HepG2 (cell line): ENCODE data around the gene DTYMK. TPM values are rescaled to one million over a fixed set of nuclear protein-coding genes. Genes with fewer than 3 reads are reported as not detected.
A peak's percentile ranks its signal among the peaks of the same experiment; 100 is the strongest.

ENCODE experiments used
- ATAC-seq: fragments of 200-7000 bp; cut with Tn5 transposase; 3 replicates; pipeline ENCODE4 v1.9.1; 2020; ENCODE audit warnings: mild to moderate bottlenecking, moderate library complexity
- BruUV-seq: library from RNA; stranded (reverse); fragments of 400-500 nt; replicated peaks from 2 replicates; lab custom pipeline; 2021; lab: Mats Ljungman, UMichigan
- CTCF ChIA-PET: fragments of 300-600 bp; formaldehyde crosslinking; extraction: SDS; loops from one replicate; lab custom pipeline; 2021; ENCODE audit warnings: low total read pairs, inconsistent platforms, low intra/inter-chr PET ratio; lab: Yijun Ruan, JAX
- POLR2A ChIA-PET: fragments of 350-600 bp; sonication (Branson Sonifier 250); formaldehyde crosslinking; loops from one replicate; lab custom pipeline; 2020; ENCODE audit warnings: antibody characterized with exemption, inconsistent platforms; lab: Yijun Ruan, JAX
- DNase-seq: peaks from one replicate; pipeline ENCODE4 v3.0.0-alpha.2; 2015; ENCODE audit warnings: low spot score
- FAIRE-seq: peaks from 3 replicates; lab custom pipeline; 2011; peaks lifted over from hg19 to GRCh38; lab: Jason Lieb, UNC
- H2AFZ ChIP-seq: one replicate; pipeline ENCODE4 v1.6.1; 2011; ENCODE audit warnings: low read length, inconsistent platforms
- H3K27ac ChIP-seq: fragments of 300-600 bp; 3 replicates; pipeline ENCODE4 v1.8.0; 2011; ENCODE audit warnings: mixed run types, mild to moderate bottlenecking, mixed read lengths, low read length, inconsistent platforms; ENCODE audit not compliant: insufficient read depth; ENCODE audit errors: extremely low read length
- H3K27me3 ChIP-seq, 2 experiments: fragments of 200-600 bp in 1 of 2; 2 replicates in 1 of 2; 3 replicates in 1 of 2; pipeline versions ENCODE4 v1.6.0 to v1.8.0; 2011; ENCODE audit warnings: low read length in 2 of 2, mild to moderate bottlenecking in 2 of 2, moderate library complexity in 2 of 2, inconsistent platforms in 1 of 2; ENCODE audit not compliant: insufficient read depth in 2 of 2, control insufficient read depth in 1 of 2
- H3K36me3 ChIP-seq, 2 experiments: fragments of 200-600 bp in 1 of 2; replicated peaks in 1 of 2; 2 replicates in 1 of 2; 3 replicates in 1 of 2; pipeline versions ENCODE4 v1.5.1 to v1.8.0; 2011; ENCODE audit warnings: low read length in 2 of 2, inconsistent platforms in 1 of 2; ENCODE audit not compliant: insufficient read depth in 2 of 2, control insufficient read depth in 1 of 2
- H3K4me1 ChIP-seq: 2 replicates; pipeline ENCODE4 v1.5.1; 2012; ENCODE audit warnings: low read length, inconsistent platforms; ENCODE audit not compliant: insufficient read depth
- H3K4me2 ChIP-seq: 2 replicates; pipeline ENCODE4 v1.6.0; 2011; ENCODE audit warnings: low read depth, low read length, inconsistent platforms
- H3K4me3 ChIP-seq, 3 experiments: fragments of 200-600 bp in 1 of 3; sonication (generic), shearing (Covaris generic) in 1 of 3; replicated peaks in 1 of 3; 2 replicates each; pipeline ENCODE4 v1.5.1; 2011 to 2016; ENCODE audit warnings: low read length in 3 of 3, inconsistent platforms in 2 of 3, low read depth in 2 of 3, mild to moderate bottlenecking in 2 of 3, control low read depth in 1 of 3, mixed read lengths in 1 of 3; ENCODE audit not compliant: insufficient read depth in 1 of 3
- H3K79me2 ChIP-seq: one replicate; pipeline ENCODE4 v1.6.1; 2011; ENCODE audit warnings: low read length, inconsistent platforms; ENCODE audit not compliant: insufficient read depth
- H3K9ac ChIP-seq: 2 replicates; pipeline ENCODE4 v1.6.0; 2011; ENCODE audit warnings: mild to moderate bottlenecking, low read depth, low read length, inconsistent platforms; ENCODE audit not compliant: insufficient read depth
- H3K9me3 ChIP-seq: 2 replicates; pipeline ENCODE4 v1.5.1; 2012; ENCODE audit warnings: mild to moderate bottlenecking, low read length
- H4K20me1 ChIP-seq: 2 replicates; pipeline ENCODE4 v1.6.0; 2011; ENCODE audit warnings: inconsistent platforms, mild to moderate bottlenecking, low read length, moderate library complexity; ENCODE audit not compliant: insufficient read depth
- AKAP8 ChIP-seq: sonication (generic); formaldehyde crosslinking; IDR thresholded peaks from 2 replicates; pipeline ENCODE4 v1.5.1; 2020; ENCODE audit warnings: mild to moderate bottlenecking, missing genetic modification reagents
- E2F1 ChIP-seq: sonication (generic); formaldehyde crosslinking; IDR thresholded peaks from 2 replicates; pipeline ENCODE4 v1.5.0; 2020; ENCODE audit warnings: missing genetic modification reagents
- FOXC1 ChIP-seq: sonication (generic); formaldehyde crosslinking; IDR thresholded peaks from 2 replicates; pipeline ENCODE4 v1.8.0; 2022; ENCODE audit warnings: mild to moderate bottlenecking, missing genetic modification reagents, borderline replicate concordance
- NFAT5 ChIP-seq: sonication (generic); formaldehyde crosslinking; IDR thresholded peaks from 2 replicates; pipeline ENCODE4 v1.4.0; 2020; ENCODE audit warnings: missing genetic modification reagents
- SPEN ChIP-seq: sonication (generic); formaldehyde crosslinking; IDR thresholded peaks from 2 replicates; pipeline ENCODE4 v1.5.1; 2020; ENCODE audit warnings: low read depth, mild to moderate bottlenecking, missing genetic modification reagents
- THAP11 ChIP-seq: IDR thresholded peaks from 2 replicates; pipeline ENCODE4 v1.6.1; 2016; ENCODE audit warnings: missing biosample characterization, missing genetic modification reagents
- XBP1 ChIP-seq: sonication (generic); formaldehyde crosslinking; IDR thresholded peaks from 2 replicates; pipeline ENCODE4 v1.5.0; 2020; ENCODE audit warnings: missing genetic modification reagents
- ZNF160 ChIP-seq: sonication (generic); formaldehyde crosslinking; IDR thresholded peaks from 2 replicates; pipeline ENCODE4 v1.8.0; 2022; ENCODE audit warnings: mild to moderate bottlenecking, inconsistent platforms, missing genetic modification reagents
- ZNF572 ChIP-seq: sonication (generic); formaldehyde crosslinking; IDR thresholded peaks from 2 replicates; pipeline ENCODE4 v1.5.1; 2020; ENCODE audit warnings: mild to moderate bottlenecking, missing genetic modification reagents
- ZNF737 ChIP-seq: sonication (generic); formaldehyde crosslinking; IDR thresholded peaks from 2 replicates; pipeline ENCODE4 v1.5.0; 2020; ENCODE audit warnings: missing genetic modification reagents, mild to moderate bottlenecking, borderline replicate concordance
- ZNF800 ChIP-seq: sonication (generic); formaldehyde crosslinking; IDR thresholded peaks from 2 replicates; pipeline ENCODE4 v1.4.0; 2020; ENCODE audit warnings: missing genetic modification reagents
- WGBS: methylation state at CpG from one replicate; pipeline ENCODE4 v1.1.6; 2017; ENCODE audit warnings: low lambda C conversion rate; 5-methylcytosine and 5-hydroxymethylcytosine counted together
- in situ Hi-C: cut with HindIII; loops from 2 replicates; pipeline ENCODE4 v1.10.0; 2017; ENCODE audit warnings: low pct_unique_long_range_greater_than_20kb; ENCODE audit not compliant: extremely low pct_ligation_motif_present
- intact Hi-C: fragments of 100-400 bp; cut with micrococcal nuclease; formaldehyde crosslinking; loops from one replicate; pipeline ENCODE4 v1.10.0; 2022; ENCODE audit not compliant: unreplicated experiment
- polyA plus RNA-seq, 8 experiments: library from polyadenylated mRNA; depleted of rRNA in 3 of 8; stranded (reverse) in 7 of 8; unstranded in 1 of 8; fragments of >200 nt; fragmentation: Illumina TruSeq in 4 of 8; extraction: Trizol in 4 of 8; gene quantifications; 2 replicates each; pipeline versions ENCODE4 v1.2.1 to v1.2.3, GENCODE V29; 2011 to 2016; ENCODE audit warnings: low read depth in 4 of 8, missing spikeins in 1 of 8, mixed read lengths in 1 of 8; ENCODE audit not compliant: insufficient read depth in 1 of 8
- total RNA-seq, 5 experiments: library from RNA; depleted of rRNA; stranded (reverse); fragments of >200 nt; fragmentation: Illumina TruSeq; extraction: Trizol; gene quantifications; 2 replicates each; pipeline ENCODE4 v1.2.3, GENCODE V29; 2016; ENCODE audit warnings: low read depth in 1 of 5

DTYMK gene
- total and polyA plus RNA-seq, 2 of the 13 experiments (the other 11 are each of a cell fraction or from before 2014, with no cell fraction given): 57.5 to 134 TPM

GRCh38 chr2:241645056-241645914 lies 41.3 kb downstream of the DTYMK start:
- intact Hi-C loops (loop anchor here (5.0 kb wide), 2 partner anchors 42 to 98 kb away; partner anchors contain the start of gene DTYMK), in situ Hi-C loops (loop anchor here (25.0 kb wide), 1 partner anchor 783 kb away; the partner anchor contains the start of gene AGXT)
- 4% methylated on average over 23 of the region's 26 CpGs for WGBS
- Histone ChIP-seq H3K79me2 (peaks cover 91% of the 10 kb centered on the region), H3K27ac (peak overlapping the region; percentile 92), H3K4me3 (peak overlapping the region; percentile 39 to 79 (median 50)), H2AFZ (no peak overlapping the region), H4K20me1 (peaks cover 17% of the 10 kb centered on the region), H3K27me3 (no peaks in the 10 kb centered on the region), H3K36me3 (peaks cover 0 to 6% of the 10 kb centered on the region in 2 experiments; a peak in 3 of 5 replicates), H3K9ac (peak overlapping the region; percentile 72), H3K9me3 (no peaks in the 10 kb centered on the region), H3K4me2 (peak overlapping the region; percentile 100), H3K4me1 (peaks cover 92% of the 10 kb centered on the region)
- TSS peak; percentile 59 for BruUV-seq
- ATAC-seq (peak; percentile 92), DNase-seq (peak; percentile 93), FAIRE-seq (peak; percentile 91)
- CTCF ChIA-PET: interaction anchor here (1.6 kb wide), 1 partner anchor 14 kb away, joined by 5 read pairs; no protein-coding TSS in a partner anchor
- POLR2A ChIA-PET: interaction anchor here (0.5 to 3.6 kb wide), 8 partner anchors 10 to 330 kb away, joined by 3 to 30 read pairs (median 4); partner anchors contain the start of genes D2HGDH and DTYMK
- TF ChIP-seq XBP1 (no peak), AKAP8 (peak; percentile 96), NFAT5 (CRISPR knock-in tag) (0 out of 2 replicates have a peak, but pooled peaks have one; percentile 21), ZNF160 (0 out of 2 replicates have a peak, but pooled peaks have one; percentile 57), FOXC1 (CRISPR knock-in tag) (peak; percentile 88), ZNF737 (CRISPR knock-in tag) (no peak), ZNF800 (CRISPR knock-in tag) (peak; percentile 62; the same call in 1 of the 2 replicates), E2F1 (CRISPR knock-in tag) (no peak), ZNF572 (peak; percentile 99), SPEN (CRISPR knock-in tag) (peak; percentile 90; the same call in 1 of the 2 replicates), THAP11 (CRISPR knock-in tag) (peak; percentile 69)
